SK-N-MC (cell line): Measurements from ENCODE around the gene ABLIM1.

ENCODE experiments used
- EZH2 ChIP-seq: fragments of 200-600 bp; sonication (generic); IDR thresholded peaks from one replicate; pipeline ENCODE4 v1.6.1; 2017; ENCODE audit warnings: antibody characterized with exemption
- FOXP2 ChIP-seq: optimal IDR thresholded peaks from 2 replicates; pipeline ENCODE3; 2011; ENCODE audit warnings: mild to moderate bottlenecking, moderate library complexity; ENCODE audit not compliant: insufficient read depth; ENCODE audit errors: extremely low read length, control extremely low read depth
- POLR2AphosphoS5 ChIP-seq: IDR thresholded peaks from 2 replicates; pipeline ENCODE4 v1.6.1; 2012; ENCODE audit warnings: mild to moderate bottlenecking, low read depth, low read length, borderline replicate concordance

DNA sequence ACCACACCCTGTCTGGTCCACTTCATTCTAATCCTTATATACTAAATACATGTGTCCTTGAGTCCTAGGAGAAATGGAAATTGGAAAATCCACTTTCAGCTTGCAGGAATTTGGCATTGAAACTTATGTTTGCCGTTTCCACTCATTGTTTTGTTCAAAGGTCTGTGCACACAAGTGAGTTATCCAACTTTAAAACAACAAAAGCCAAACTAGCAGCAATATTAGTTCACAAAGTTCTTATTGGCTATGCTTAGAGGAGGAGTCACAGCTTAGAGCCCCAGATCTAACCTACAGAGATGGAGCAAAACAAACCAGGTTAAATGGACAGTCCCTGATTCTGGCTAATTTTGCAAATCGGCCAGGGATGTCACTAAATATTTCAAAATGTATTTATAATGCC lies 209.2 kb downstream of the ABLIM1 start:
- TF ChIP-seq POLR2AphosphoS5 (no peak), EZH2 (no peak), FOXP2 (no peak)
